Mesenchymal stem cell (in vitro differentiated cells and primary cell): ENCODE measurements around the gene PPARA.
A peak's percentile ranks its signal among the peaks of the same experiment; 100 is the strongest.

Source experiments
- DNase-seq: peaks from one replicate; pipeline ENCODE4 v3.0.0-alpha.2; 2013
- H2AFZ ChIP-seq: one replicate; pipeline ENCODE4 v1.6.1; 2013; ENCODE audit warnings: low read depth, mild to moderate bottlenecking, control low read depth, inconsistent platforms, low read length, moderate library complexity
- H2AK5ac ChIP-seq: 2 replicates; pipeline ENCODE4 v1.6.1; 2013; ENCODE audit warnings: low read length, moderate library complexity, mild to moderate bottlenecking, inconsistent platforms; ENCODE audit not compliant: severe bottlenecking
- H2BK120ac ChIP-seq: one replicate; pipeline ENCODE4 v1.6.1; 2013; ENCODE audit warnings: low read depth, mild to moderate bottlenecking, inconsistent platforms, low read length, moderate library complexity
- H2BK12ac ChIP-seq, 2 experiments: one replicate each; pipeline ENCODE4 v1.6.1; 2013; ENCODE audit warnings: inconsistent platforms in 2 of 2, low read length in 2 of 2, mild to moderate bottlenecking in 2 of 2, moderate library complexity in 2 of 2, control low read depth in 1 of 2
- H2BK15ac ChIP-seq: one replicate; pipeline ENCODE4 v1.6.1; 2013; ENCODE audit warnings: mild to moderate bottlenecking, low read depth, inconsistent platforms; ENCODE audit not compliant: poor library complexity, severe bottlenecking
- H2BK5ac ChIP-seq: 2 replicates; pipeline ENCODE4 v1.6.1; 2013; ENCODE audit warnings: low read depth, mild to moderate bottlenecking, low read length, control low read depth, inconsistent platforms; ENCODE audit not compliant: poor library complexity, severe bottlenecking
- H3K14ac ChIP-seq, 2 experiments: one replicate each; pipeline ENCODE4 v1.6.1; 2013; ENCODE audit warnings: inconsistent platforms in 2 of 2, low read length in 2 of 2, control low read depth in 1 of 2, mild to moderate bottlenecking in 1 of 2, moderate library complexity in 1 of 2
- H3K18ac ChIP-seq, 2 experiments: one replicate each; pipeline ENCODE4 v1.6.1; 2013; ENCODE audit warnings: inconsistent platforms in 2 of 2, low read length in 2 of 2, control low read depth in 1 of 2, low read depth in 1 of 2, mild to moderate bottlenecking in 1 of 2
- H3K23ac ChIP-seq, 2 experiments: one replicate each; pipeline ENCODE4 v1.6.1; 2013; ENCODE audit warnings: inconsistent platforms in 2 of 2, low read length in 2 of 2, mild to moderate bottlenecking in 2 of 2, moderate library complexity in 2 of 2, control low read depth in 1 of 2
- H3K27ac ChIP-seq: 2 replicates; pipeline ENCODE4 v1.5.1; 2013; ENCODE audit warnings: mild to moderate bottlenecking, moderate library complexity, low read length, control low read depth, inconsistent platforms; ENCODE audit not compliant: poor library complexity, severe bottlenecking
- H3K27me3 ChIP-seq, 2 experiments: 2 replicates each; pipeline versions ENCODE4 v1.6.1 to v1.7.0; 2013; ENCODE audit warnings: low read length in 2 of 2, mild to moderate bottlenecking in 2 of 2, moderate library complexity in 2 of 2, control low read depth in 1 of 2, inconsistent platforms in 1 of 2; ENCODE audit not compliant: control insufficient read depth in 1 of 2, insufficient read depth in 1 of 2
- H3K36me3 ChIP-seq, 2 experiments: 2 replicates each; pipeline versions ENCODE4 v1.6.1 to v1.7.0; 2013; ENCODE audit warnings: low read length in 2 of 2, control low read depth in 1 of 2, inconsistent platforms in 1 of 2, low read depth in 1 of 2, mild to moderate bottlenecking in 1 of 2; ENCODE audit not compliant: insufficient read depth in 2 of 2, control insufficient read depth in 1 of 2
- H3K4ac ChIP-seq, 2 experiments: one replicate each; pipeline ENCODE4 v1.6.1; 2013; ENCODE audit warnings: inconsistent platforms in 2 of 2, low read length in 2 of 2, mild to moderate bottlenecking in 2 of 2, moderate library complexity in 2 of 2, control low read depth in 1 of 2, low read depth in 1 of 2
- H3K4me1 ChIP-seq: 2 replicates; pipeline ENCODE4 v1.6.1; 2013; ENCODE audit warnings: low read depth, low read length, control low read depth; ENCODE audit not compliant: control insufficient read depth, insufficient read depth
- H3K4me2 ChIP-seq: 2 replicates; pipeline ENCODE4 v1.6.1; 2013; ENCODE audit warnings: low read length, mild to moderate bottlenecking, inconsistent platforms; ENCODE audit not compliant: poor library complexity, severe bottlenecking
- H3K4me3 ChIP-seq, 2 experiments: 2 replicates each; pipeline versions ENCODE4 v1.5.1 to v1.7.0; 2013; ENCODE audit warnings: low read length in 2 of 2, mild to moderate bottlenecking in 2 of 2, control low read depth in 1 of 2, low read depth in 1 of 2; ENCODE audit not compliant: insufficient read depth in 1 of 2
- H3K79me1 ChIP-seq: replicated peaks from 2 replicates; pipeline ENCODE4 v1.6.1; 2013; ENCODE audit warnings: mild to moderate bottlenecking, control low read depth, low read length, inconsistent platforms; ENCODE audit not compliant: poor library complexity, severe bottlenecking
- H3K9ac ChIP-seq: 2 replicates; pipeline ENCODE4 v1.7.0; 2013; ENCODE audit warnings: mild to moderate bottlenecking, low read length, moderate library complexity
- H3K9me3 ChIP-seq: 2 replicates; pipeline ENCODE4 v1.7.0; 2013; ENCODE audit warnings: mild to moderate bottlenecking, low read length; ENCODE audit not compliant: control insufficient read depth
- H4K8ac ChIP-seq: one replicate; pipeline ENCODE4 v1.6.1; 2013; ENCODE audit warnings: inconsistent platforms, mild to moderate bottlenecking, low read length, moderate library complexity
- H4K91ac ChIP-seq: one replicate; pipeline ENCODE4 v1.6.1; 2013; ENCODE audit warnings: mild to moderate bottlenecking, low read length, inconsistent platforms
- WGBS: methylation state at CpG from one replicate; pipeline ENCODE4 v1.1.7; 2013; ENCODE audit warnings: mixed read lengths; 5-methylcytosine and 5-hydroxymethylcytosine counted together

PPARA gene

DNA sequence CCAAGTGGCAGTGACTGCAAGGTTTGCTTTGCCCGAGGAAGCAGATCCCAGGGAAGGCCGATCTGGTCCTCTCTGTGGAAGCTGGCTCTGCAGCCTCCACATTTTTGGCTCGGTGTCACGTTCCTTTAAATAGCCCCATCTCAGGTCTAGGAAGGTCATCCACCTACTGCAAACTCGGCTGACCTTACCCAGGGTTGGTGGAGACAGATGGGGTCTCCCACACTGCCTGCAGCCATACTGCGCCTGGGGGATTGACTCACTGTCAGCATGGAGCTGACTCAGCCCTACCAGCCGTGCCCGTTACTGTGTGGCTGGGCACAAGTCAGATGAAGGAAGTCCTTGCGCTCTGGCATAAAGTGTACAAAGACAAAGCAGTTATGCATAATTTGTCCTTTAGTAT, 82.9 kb downstream of the PPARA start:
- no peak overlapping the region for H3K4me2 ChIP-seq
- no peak overlapping the region for H3K18ac ChIP-seq
- H2AK5ac ChIP-seq = no peak overlapping the region
- H3K27ac ChIP-seq = peak overlapping the region; percentile 1
- no peak overlapping the region for H2BK5ac ChIP-seq
- H3K9ac ChIP-seq = no peak overlapping the region
- no peak overlapping the region for H3K4me3 ChIP-seq
- DNase-seq = no peak
- H4K91ac ChIP-seq = no peak overlapping the region
- H3K23ac ChIP-seq = no peak overlapping the region
- H2BK12ac ChIP-seq = peak overlapping the region in 1 of 2 experiments; percentile 86
- H2AFZ ChIP-seq = no peak overlapping the region
- no peak overlapping the region for H3K4ac ChIP-seq
- H3K9me3 ChIP-seq = no peaks in the 10 kb centered on the region
- H4K8ac ChIP-seq = no peak overlapping the region
- no peak overlapping the region for H2BK15ac ChIP-seq
- no peak overlapping the region for H3K14ac ChIP-seq
- peaks cover 7 to 44% of the 10 kb centered on the region in 2 experiments for H3K36me3 ChIP-seq
- no peak overlapping the region for H2BK120ac ChIP-seq
- H3K79me1 ChIP-seq = no peaks in the 10 kb centered on the region
- WGBS = 90% methylated on average over 9 of the region's 9 CpGs
- no peaks in the 10 kb centered on the region for H3K27me3 ChIP-seq
- peaks cover 6% of the 10 kb centered on the region for H3K4me1 ChIP-seq

DNA sequence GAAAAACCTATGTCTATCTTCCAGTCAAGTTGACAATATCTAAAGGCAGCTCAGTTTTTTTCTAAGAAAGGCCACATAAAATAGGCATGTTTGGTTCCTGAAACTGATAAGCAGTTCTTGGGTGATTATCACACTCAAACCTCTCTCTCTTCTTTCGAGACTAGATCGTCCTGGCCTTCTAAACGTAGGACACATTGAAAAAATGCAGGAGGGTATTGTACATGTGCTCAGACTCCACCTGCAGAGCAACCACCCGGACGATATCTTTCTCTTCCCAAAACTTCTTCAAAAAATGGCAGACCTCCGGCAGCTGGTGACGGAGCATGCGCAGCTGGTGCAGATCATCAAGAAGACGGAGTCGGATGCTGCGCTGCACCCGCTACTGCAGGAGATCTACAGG, 84.6 kb downstream of the PPARA start:
- Histone ChIP-seq H3K18ac (no peak overlapping the region), H3K9ac (no peak overlapping the region), H2AFZ (no peak overlapping the region), H2BK12ac (no peak overlapping the region), H3K36me3 (peaks cover 22 to 60% of the 10 kb centered on the region in 2 experiments), H4K8ac (no peak overlapping the region), H3K4me3 (no peak overlapping the region), H3K4me1 (peaks cover 6% of the 10 kb centered on the region), H3K4ac (no peak overlapping the region), H2BK5ac (no peak overlapping the region), H3K14ac (no peak overlapping the region), H2BK15ac (no peak overlapping the region), H3K27me3 (no peaks in the 10 kb centered on the region), H2BK120ac (no peak overlapping the region), H3K9me3 (no peaks in the 10 kb centered on the region), H2AK5ac (no peak overlapping the region), H3K79me1 (no peaks in the 10 kb centered on the region), H3K4me2 (no peak overlapping the region), H3K27ac (no peak overlapping the region), H3K23ac (no peak overlapping the region), H4K91ac (no peak overlapping the region)
- 98% methylated on average over 12 of the region's 12 CpGs for WGBS
- DNase-seq = no peak

GRCh38 chr22:46237453-46238124, 87.3 kb downstream of the PPARA start:
- no peak overlapping the region for H3K27ac ChIP-seq
- no peak overlapping the region for H3K9ac ChIP-seq
- H2BK5ac ChIP-seq = no peak overlapping the region
- H4K91ac ChIP-seq = no peak overlapping the region
- no peak overlapping the region for H2BK15ac ChIP-seq
- H3K79me1 ChIP-seq = no peaks in the 10 kb centered on the region
- no peak overlapping the region for H2AFZ ChIP-seq
- no peak overlapping the region for H3K18ac ChIP-seq
- no peak overlapping the region for H3K14ac ChIP-seq
- H3K4me1 ChIP-seq = peaks cover 6% of the 10 kb centered on the region
- H3K4me3 ChIP-seq = no peak overlapping the region
- H2BK12ac ChIP-seq = no peak overlapping the region
- H3K4ac ChIP-seq = no peak overlapping the region
- H2BK120ac ChIP-seq = no peak overlapping the region
- no peaks in the 10 kb centered on the region for H3K27me3 ChIP-seq
- H2AK5ac ChIP-seq = no peak overlapping the region
- 94% methylated on average over 12 of the region's 12 CpGs for WGBS
- no peaks in the 10 kb centered on the region for H3K9me3 ChIP-seq
- H3K4me2 ChIP-seq = no peak overlapping the region
- DNase-seq = no peak
- peaks cover 20 to 68% of the 10 kb centered on the region in 2 experiments for H3K36me3 ChIP-seq
- no peak overlapping the region for H3K23ac ChIP-seq
- no peak overlapping the region for H4K8ac ChIP-seq

DNA sequence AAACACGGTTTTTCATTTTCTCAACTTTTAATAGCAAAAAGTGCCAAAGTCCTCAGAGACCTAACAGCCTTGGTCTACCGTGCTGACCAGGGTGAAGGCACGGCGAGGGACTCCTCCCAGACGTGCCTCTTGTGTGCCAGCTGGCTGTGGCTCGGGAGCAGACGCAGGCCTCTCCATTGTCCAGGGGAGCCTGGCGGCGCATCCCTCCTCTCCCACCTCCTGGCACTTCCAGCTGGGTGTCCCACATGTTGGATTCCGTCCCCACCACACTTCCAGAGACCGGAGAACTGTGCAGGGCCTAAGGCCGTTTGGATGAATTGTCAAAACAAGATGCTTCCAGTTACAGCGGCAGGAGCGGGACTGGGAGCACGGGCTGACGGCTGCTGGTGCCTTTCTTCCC, 88.2 kb downstream of the PPARA start:
- Histone ChIP-seq H2BK120ac (no peak overlapping the region), H2BK5ac (no peak overlapping the region), H3K79me1 (peaks cover 1% of the 10 kb centered on the region), H3K27ac (no peak overlapping the region), H3K27me3 (no peaks in the 10 kb centered on the region), H3K4me3 (no peak overlapping the region), H3K4ac (no peak overlapping the region), H2BK12ac (no peak overlapping the region), H3K4me2 (no peak overlapping the region), H3K9ac (no peak overlapping the region), H3K23ac (no peak overlapping the region), H3K36me3 (peaks cover 20 to 77% of the 10 kb centered on the region in 2 experiments), H2AK5ac (no peak overlapping the region), H3K4me1 (no peaks in the 10 kb centered on the region), H2AFZ (no peak overlapping the region), H4K91ac (no peak overlapping the region), H2BK15ac (no peak overlapping the region), H3K18ac (no peak overlapping the region), H4K8ac (no peak overlapping the region), H3K14ac (no peak overlapping the region), H3K9me3 (no peaks in the 10 kb centered on the region)
- no peak for DNase-seq
- 95% methylated on average over 16 of the region's 16 CpGs for WGBS
